ENCODE results near the gene XIAP.

Gene XIAP

DNA sequence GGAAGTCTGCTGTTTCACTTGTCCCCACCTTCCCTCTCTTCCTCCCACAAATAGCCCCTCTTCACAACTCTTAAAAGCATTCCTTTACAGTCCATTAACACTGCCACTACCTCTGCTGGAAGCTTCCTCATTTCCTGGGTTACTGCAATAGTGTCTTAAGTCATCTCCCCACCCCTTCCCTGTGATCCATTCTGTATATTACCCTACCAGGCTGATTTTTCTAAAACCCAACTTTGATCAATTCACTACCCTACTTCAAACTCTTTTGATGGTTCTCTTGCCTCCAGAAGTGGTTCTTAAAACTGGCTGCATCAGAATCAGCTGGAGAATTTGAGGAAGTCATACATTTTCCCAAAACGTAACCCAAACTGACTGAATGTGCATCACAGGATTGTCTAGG lies 8.8 kb upstream of the XIAP start:
- DNase-seq (ENCODE audit: low spot score) = no peak
- TF ChIP-seq, protein P1, sequence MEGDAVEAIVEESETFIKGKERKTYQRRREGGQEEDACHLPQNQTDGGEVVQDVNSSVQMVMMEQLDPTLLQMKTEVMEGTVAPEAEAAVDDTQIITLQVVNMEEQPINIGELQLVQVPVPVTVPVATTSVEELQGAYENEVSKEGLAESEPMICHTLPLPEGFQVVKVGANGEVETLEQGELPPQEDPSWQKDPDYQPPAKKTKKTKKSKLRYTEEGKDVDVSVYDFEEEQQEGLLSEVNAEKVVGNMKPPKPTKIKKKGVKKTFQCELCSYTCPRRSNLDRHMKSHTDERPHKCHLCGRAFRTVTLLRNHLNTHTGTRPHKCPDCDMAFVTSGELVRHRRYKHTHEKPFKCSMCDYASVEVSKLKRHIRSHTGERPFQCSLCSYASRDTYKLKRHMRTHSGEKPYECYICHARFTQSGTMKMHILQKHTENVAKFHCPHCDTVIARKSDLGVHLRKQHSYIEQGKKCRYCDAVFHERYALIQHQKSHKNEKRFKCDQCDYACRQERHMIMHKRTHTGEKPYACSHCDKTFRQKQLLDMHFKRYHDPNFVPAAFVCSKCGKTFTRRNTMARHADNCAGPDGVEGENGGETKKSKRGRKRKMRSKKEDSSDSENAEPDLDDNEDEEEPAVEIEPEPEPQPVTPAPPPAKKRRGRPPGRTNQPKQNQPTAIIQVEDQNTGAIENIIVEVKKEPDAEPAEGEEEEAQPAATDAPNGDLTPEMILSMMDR (IDR thresholded peaks at IDR 0.05; ENCODE audit: borderline replicate concordance, control extremely low read depth, extremely low read depth, insufficient read depth, missing control alignments) = no peak
- in situ Hi-C loops (cut with MboI; ENCODE audit: low sequenced_read_pairs, unreplicated experiment) = no loop called here

DNA sequence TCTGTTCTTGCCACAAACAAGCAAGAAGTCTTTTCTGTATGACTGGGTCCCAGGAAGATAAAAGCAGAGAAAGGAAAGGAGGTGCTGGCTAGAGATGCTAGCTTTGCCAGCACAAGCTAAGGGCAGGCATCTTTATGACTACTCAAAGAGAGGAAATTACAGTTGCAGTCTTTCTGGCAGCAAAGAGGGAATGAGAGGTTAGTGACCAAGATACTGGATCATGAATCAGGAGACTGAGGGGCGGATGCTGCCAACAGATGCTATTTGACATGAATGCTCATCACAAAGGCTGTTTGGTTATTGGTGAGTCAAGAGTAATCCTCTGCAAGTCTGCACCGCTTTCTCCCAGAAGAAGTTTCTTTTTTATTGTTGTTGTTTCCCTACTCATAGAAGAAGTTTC lies 5.5 kb upstream of the XIAP start:
- in situ Hi-C loops (cut with MboI; ENCODE audit: low sequenced_read_pairs, unreplicated experiment) = no loop called here
- TF ChIP-seq, protein P1 (IDR thresholded peaks at IDR 0.05; ENCODE audit: borderline replicate concordance, control extremely low read depth, extremely low read depth, insufficient read depth, missing control alignments) = no peak
- DNase-seq (ENCODE audit: low spot score) = no peak

DNA sequence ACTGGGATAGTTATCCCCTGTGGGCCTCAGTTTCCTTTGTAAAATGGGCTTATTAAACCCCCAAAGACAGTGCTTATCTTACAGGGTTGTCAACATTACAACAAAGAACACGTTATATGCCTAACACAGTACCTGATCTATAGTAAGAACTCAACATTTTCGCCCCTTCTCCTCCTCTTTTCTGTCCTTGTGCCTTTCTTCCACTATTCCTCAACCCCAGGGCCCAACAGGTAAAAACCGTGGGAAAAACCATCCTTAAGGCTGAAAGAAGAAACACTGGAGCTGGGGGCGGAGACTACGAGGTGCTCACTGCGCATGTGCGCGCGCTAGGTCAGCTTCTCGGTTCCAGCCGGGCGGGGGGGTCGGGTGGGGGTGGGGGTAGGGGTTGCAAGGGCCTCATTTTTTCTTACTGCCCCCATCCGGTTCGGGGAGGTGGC lies 426 bp upstream of the XIAP start:
- in situ Hi-C loops (cut with MboI; ENCODE audit: low sequenced_read_pairs, unreplicated experiment) = no loop called here
- TF ChIP-seq, protein P1 (IDR thresholded peaks at IDR 0.05; ENCODE audit: borderline replicate concordance, control extremely low read depth, extremely low read depth, insufficient read depth, missing control alignments) = no peak
- no peak for DNase-seq (ENCODE audit: low spot score)

DNA sequence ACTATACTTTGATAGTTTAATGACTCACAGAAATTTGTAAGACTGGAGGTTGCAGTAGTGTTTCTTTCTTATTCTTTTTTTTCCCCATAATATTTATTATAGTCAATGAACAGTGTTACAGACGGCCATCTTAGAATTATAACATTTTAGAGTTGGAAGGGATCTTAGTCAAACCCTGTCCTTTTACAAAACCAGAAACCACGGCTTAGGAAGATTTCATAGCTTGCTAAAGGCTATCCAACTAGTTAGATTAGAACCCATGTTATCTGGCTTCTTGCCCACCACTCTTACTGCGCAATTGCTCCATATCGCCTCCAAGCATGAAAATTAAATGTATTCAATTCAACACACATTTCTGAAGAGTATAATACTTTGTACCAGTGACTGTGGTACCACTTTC lies 1.1 kb downstream of the XIAP start:
- TF ChIP-seq, protein P1 (IDR thresholded peaks at IDR 0.05; ENCODE audit: borderline replicate concordance, control extremely low read depth, extremely low read depth, insufficient read depth, missing control alignments) = no peak

DNA sequence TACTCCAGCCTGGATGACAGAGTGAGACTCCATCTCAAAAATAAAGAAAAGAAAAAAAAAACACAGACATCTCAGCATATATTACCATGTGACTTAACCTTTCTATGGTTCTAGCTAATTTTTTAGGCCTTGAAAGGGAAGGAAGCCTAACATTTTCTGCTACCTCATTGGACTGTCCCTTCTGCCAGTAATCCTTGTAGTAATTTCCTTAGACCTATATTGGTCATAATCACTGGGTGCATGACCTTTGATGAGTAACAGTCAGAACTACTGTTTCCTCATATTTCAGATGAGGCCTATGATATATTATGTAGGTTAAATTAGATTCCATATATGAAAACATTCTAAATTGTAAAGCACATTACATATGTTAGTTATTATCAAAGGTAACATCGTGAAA lies 9.6 kb downstream of the XIAP start:
- in situ Hi-C loops (cut with MboI; ENCODE audit: low sequenced_read_pairs, unreplicated experiment) = no loop called here
- TF ChIP-seq, protein P1 (IDR thresholded peaks at IDR 0.05; ENCODE audit: borderline replicate concordance, control extremely low read depth, extremely low read depth, insufficient read depth, missing control alignments) = no peak
- DNase-seq (ENCODE audit: low spot score) = no peak

More for the DNA sequence above, 1.1 kb downstream of the XIAP start:
- in situ Hi-C loops (cut with MboI; ENCODE audit: low sequenced_read_pairs, unreplicated experiment) = no loop called here
- DNase-seq (ENCODE audit: low spot score) = no peak

DNA sequence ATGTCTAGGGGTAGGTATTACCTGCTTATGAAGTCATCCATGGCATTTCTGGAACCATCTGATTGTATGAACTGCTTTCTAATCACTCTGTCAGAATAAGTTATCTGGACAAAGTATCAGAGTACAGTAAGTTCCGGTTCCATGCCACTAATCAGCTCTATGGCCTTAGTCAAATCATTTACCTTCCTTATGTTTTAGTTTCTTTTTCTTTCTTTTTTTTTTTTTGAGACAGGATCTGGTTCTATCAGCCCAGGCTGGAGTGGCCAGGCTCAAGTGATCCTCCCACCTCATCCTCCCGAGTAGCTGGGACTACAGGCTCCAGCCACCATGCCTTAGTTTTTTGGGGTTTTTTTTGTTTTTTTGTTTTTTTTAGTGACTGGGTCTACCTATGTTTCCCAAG lies 11.5 kb downstream of the XIAP start:
- no peak for DNase-seq (ENCODE audit: low spot score)
- in situ Hi-C loops (cut with MboI; ENCODE audit: low sequenced_read_pairs, unreplicated experiment) = no loop called here

More for the DNA sequence above, 11.5 kb downstream of the XIAP start:
- TF ChIP-seq, protein P1 (IDR thresholded peaks at IDR 0.05; ENCODE audit: borderline replicate concordance, control extremely low read depth, extremely low read depth, insufficient read depth, missing control alignments) = no peak
